Midbrain (tissue), 1 donor: ENCODE data around the gene MAB21L2.

Experiments
- DNase-seq: peaks from one replicate; lab custom pipeline; 2025; lab: John Stamatoyannopoulos, UW

The MAB21L2 gene

DNA sequence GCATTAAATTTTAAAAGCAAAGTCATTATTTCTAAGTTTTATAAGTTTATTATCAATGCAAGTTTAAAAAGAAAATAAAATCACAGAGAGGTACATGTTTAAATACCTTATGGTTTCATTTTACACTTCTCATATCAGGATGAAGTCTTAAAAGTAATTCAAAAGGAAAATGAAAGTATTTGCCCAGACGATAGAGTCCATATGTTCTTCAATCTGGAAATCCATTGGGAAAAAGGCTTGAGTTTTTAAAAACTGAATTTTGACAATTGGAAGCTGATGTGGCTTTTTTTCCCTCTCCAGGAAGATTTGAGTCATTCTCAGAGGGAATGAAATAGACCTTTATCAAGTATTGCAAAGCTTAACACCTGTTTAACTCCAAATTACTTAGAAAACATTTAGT, 37.1 kb downstream of the MAB21L2 start:
- DNase-seq: no peak

DNA sequence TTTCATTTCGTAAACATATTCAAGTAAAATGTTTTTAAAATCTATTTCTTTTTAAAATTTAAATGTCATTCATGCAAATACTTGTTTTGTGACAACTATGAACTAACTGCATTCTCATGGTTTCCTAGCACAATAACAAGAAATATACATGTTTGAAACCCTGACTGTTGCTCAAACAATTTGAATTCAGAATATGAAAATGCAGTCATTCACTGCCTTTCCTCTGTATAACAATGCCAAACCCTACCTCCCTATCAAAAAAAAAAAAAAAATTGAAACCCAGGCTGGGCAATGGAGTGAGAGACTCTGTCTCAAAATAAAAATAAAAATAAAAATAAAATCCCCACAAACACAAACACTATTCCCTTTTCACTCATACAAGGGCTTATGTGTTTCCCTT, 42.1 kb downstream of the MAB21L2 start:
- DNase-seq: no peak

DNA sequence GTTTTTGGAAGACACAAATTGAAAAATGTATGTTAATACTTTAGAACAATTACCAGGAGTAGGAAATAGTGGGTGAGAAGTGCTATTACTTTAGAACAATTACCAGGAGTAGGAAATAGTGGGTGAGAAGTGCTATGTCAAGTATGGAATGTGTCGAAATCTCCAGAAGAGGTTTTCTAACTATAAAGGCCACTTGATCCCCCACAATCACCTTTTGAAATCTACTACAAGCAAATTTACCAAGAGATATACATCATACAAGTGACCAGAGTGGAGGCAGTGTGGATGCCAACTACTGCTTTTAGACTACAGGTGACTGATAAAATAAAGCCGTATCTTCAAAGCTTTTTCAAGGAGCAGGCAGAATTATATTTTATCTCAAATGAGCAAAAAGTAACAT, 43.1 kb downstream of the MAB21L2 start:
- no peak for DNase-seq

DNA sequence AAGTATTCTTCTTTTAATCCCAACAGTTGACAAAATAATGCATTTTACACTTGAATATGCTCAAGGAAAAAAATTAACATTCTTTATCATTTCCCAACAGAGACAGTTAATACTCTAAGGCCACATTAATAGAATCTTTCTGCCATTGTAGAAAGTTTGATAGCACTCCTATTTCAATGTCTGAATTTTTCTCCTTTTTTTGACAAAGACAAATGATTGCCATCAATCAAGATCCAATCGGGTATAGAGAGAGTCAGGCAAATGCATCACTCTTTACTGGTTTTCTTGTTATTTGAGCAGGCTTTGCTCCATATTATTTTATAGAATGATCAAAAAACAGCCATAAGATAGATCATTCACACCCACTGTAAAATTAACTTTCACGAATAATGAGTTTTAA, 46.1 kb downstream of the MAB21L2 start:
- no peak for DNase-seq

DNA sequence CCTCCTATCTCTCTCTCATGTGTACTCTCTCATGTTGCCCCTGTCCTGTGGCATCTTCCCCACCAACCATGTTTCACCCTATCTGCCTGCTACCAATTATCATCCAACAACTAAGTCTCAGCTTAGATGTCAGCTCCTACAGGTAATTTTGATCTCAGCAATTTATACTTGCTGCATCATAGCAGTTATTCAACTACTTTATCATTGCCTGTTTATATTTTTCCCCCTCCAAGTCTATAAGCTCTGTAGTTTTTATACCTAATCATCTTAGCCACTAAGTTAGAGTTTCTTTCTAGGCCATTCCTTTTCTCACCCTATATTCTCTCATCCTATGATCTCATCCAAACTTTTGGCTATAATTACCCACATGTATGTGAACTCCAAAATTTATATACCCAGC, 50.7 kb downstream of the MAB21L2 start:
- no peak for DNase-seq
